Left kidney (tissue), 8 donors: Measurements from ENCODE around the gene CTU2. TPM values are rescaled to one million over a fixed set of nuclear protein-coding genes. Genes with fewer than 3 reads are reported as not detected.
"Not testable (repeated sequence)": the region's sequence is repeated elsewhere in the genome, so short reads cannot be mapped to it uniquely, and the experiment has no call there.

Experiments used
- DNase-seq: peaks from one replicate; pipeline ENCODE4 v3.0.0-alpha.2; 2013
- long read RNA-seq, 8 donors: transcript quantifications; one replicate each; lab custom pipeline, GENCODE V29; 2026
- polyA plus RNA-seq: library from polyadenylated mRNA; unstranded; fragments of 120-200 nt; gene quantifications from one replicate; pipeline ENCODE4 v1.2.1, GENCODE V29; 2013; ENCODE audit not compliant: insufficient read length

CTU2 gene
- 8.2 TPM for polyA plus RNA-seq
- long read RNA-seq, donor 1, partial matches to known transcripts = 36 of 40 reads
- long read RNA-seq, donor 1, other reads (novel, unspliced or antisense) = 0 of 40 reads
- long read RNA-seq, donor 2, partial matches to known transcripts = 0 of 4 reads
- long read RNA-seq, donor 2, other reads (novel, unspliced or antisense) = 0 of 4 reads
- long read RNA-seq, donor 3, partial matches to known transcripts = 0 of 3 reads
- long read RNA-seq, donor 3, other reads (novel, unspliced or antisense) = 0 of 3 reads
- long read RNA-seq, donor 4 = 0 reads
- long read RNA-seq, donor 5, transcript CTU2-202 (15 exons, 1,751 nt) = major isoform, 6 of 6 reads
- long read RNA-seq, donor 5, partial matches to known transcripts = 0 of 6 reads
- long read RNA-seq, donor 5, other reads (novel, unspliced or antisense) = 0 of 6 reads
- long read RNA-seq, donor 6, transcript CTU2-202 (15 exons, 1,751 nt) = major isoform, 6 of 19 reads
- long read RNA-seq, donor 6, partial matches to known transcripts = 11 of 19 reads
- long read RNA-seq, donor 6, other reads (novel, unspliced or antisense) = 0 of 19 reads
- long read RNA-seq, donor 7, transcript CTU2-202 (15 exons, 1,751 nt) = major isoform, 7 of 27 reads
- long read RNA-seq, donor 7, partial matches to known transcripts = 19 of 27 reads
- long read RNA-seq, donor 7, other reads (novel, unspliced or antisense) = 0 of 27 reads
- long read RNA-seq, donor 8, partial matches to known transcripts = 0 of 2 reads
- long read RNA-seq, donor 8, other reads (novel, unspliced or antisense) = 0 of 2 reads

- DNase-seq = peak; percentile 86
Observed at GRCh38 chr16:88706229-88706964, at the start of gene CTU2, which contains the start of gene RNF166. TSS of gene CTU2 (plus strand) at chr16:88706503. CDS start at chr16:88706531, 28 bp downstream. TSS of gene RNF166 (minus strand) at chr16:88706408. CDS start at chr16:88706325, 83 bp downstream.

- no peak for DNase-seq
Observed at GRCh38 chr16:88657371-88657770, 48.9 kb upstream of the CTU2 start.

GRCh38 chr16:88658714-88659113 is 47.6 kb upstream of the CTU2 start:
- no peak for DNase-seq

- no peak for DNase-seq
Observed at GRCh38 chr16:88659160-88659559, 47.1 kb upstream of the CTU2 start.

GRCh38 chr16:88661468-88661867 is 44.8 kb upstream of the CTU2 start:
- DNase-seq = no peak

GRCh38 chr16:88662222-88662842 is 44.0 kb upstream of the CTU2 start:
- no peak for DNase-seq

- peak; percentile 96 for DNase-seq
Observed at GRCh38 chr16:88662843-88663606, 43.3 kb upstream of the CTU2 start, which contains the start of gene MVD. TSS of gene MVD (minus strand) at chr16:88663091. CDS start at chr16:88663080, 11 bp downstream.

GRCh38 chr16:88665148-88665547 is 41.2 kb upstream of the CTU2 start:
- DNase-seq = no peak

GRCh38 chr16:88665570-88665969 is 40.7 kb upstream of the CTU2 start:
- no peak for DNase-seq

GRCh38 chr16:88667461-88667860 is 38.8 kb upstream of the CTU2 start:
- no peak for DNase-seq

- DNase-seq = not testable (repeated sequence)
Observed at GRCh38 chr16:88669493-88669892, 36.8 kb upstream of the CTU2 start.

GRCh38 chr16:88669980-88670379 is 36.3 kb upstream of the CTU2 start:
- no peak for DNase-seq

GRCh38 chr16:88671806-88672205 is 34.5 kb upstream of the CTU2 start:
- DNase-seq = no peak

GRCh38 chr16:88672776-88673175 is 33.5 kb upstream of the CTU2 start:
- no peak for DNase-seq

GRCh38 chr16:88673716-88674379 is 32.5 kb upstream of the CTU2 start:
- DNase-seq = no peak

- DNase-seq = no peak
Observed at GRCh38 chr16:88676502-88677242, 29.6 kb upstream of the CTU2 start.

GRCh38 chr16:88677721-88678120 is 28.6 kb upstream of the CTU2 start:
- DNase-seq = no peak

- DNase-seq = no peak
Observed at GRCh38 chr16:88678224-88678979, 27.9 kb upstream of the CTU2 start.

GRCh38 chr16:88680554-88681083 is 25.7 kb upstream of the CTU2 start:
- DNase-seq = no peak
